ENCODE data around the gene DAD1.

- TF ChIP-seq CTCF (IDR thresholded peaks at IDR 0.05) (no peak), NRF1 (IDR thresholded peaks at IDR 0.05; ENCODE audit: low read depth, low read length) (no peak), RCOR1 (IDR thresholded peaks at IDR 0.05; ENCODE audit: low read length) (no peak), MXI1 (IDR thresholded peaks at IDR 0.05; ENCODE audit: low read depth, low read length) (no peak)
Observed at GRCh38 chr14:22597771-22598098, 8.7 kb upstream of the DAD1 start.

Measured in SK-N-SH (cell line).